Measurements from ENCODE around the gene SLAMF9. TPM values are rescaled to one million over a fixed set of nuclear protein-coding genes. Genes with fewer than 3 reads are reported as not detected.

SLAMF9 gene
- total RNA-seq, 1 experiment from 2014 or later = not detected

DNA sequence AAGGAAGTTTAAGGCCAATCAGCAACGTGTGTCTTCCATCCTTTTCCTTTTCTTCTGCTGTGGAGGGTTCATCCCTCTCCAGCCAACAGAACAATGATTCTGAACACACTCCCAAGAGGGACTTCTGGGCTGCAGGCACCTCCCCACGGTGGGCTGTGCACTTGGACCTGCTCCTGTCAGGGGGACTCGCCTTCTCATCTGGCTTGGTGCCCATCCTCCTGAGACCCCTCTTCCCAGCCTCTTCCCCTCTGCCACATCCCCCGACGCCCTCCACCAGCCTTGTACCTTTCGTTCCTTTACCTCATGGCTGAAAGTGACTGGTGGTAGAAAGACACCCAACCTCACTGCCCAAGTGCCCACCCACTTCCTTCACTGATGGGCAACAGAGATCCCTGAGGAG, 26.0 kb upstream of the SLAMF9 start:
- Mint-ChIP-seq H3K9me3 (no peaks in the 10 kb centered on the region), H3K4me1 (no peaks in the 10 kb centered on the region; the same call in 1 of the 2 replicates), H3K4me3 (no peak overlapping the region), H3K27ac (no peak overlapping the region), H3K36me3 (no peaks in the 10 kb centered on the region), H3K27me3 (ENCODE audit: low read depth) (peaks cover 9% of the 10 kb centered on the region; the same call in 1 of the 2 replicates)
- no peak for TF ChIP-seq SOX15 (CRISPR knock-in tag; IDR thresholded peaks at IDR 0.05)
- TF ChIP-seq NR1H2 (CRISPR knock-in tag; IDR thresholded peaks at IDR 0.05) = no peak
- TF ChIP-seq, protein P1, sequence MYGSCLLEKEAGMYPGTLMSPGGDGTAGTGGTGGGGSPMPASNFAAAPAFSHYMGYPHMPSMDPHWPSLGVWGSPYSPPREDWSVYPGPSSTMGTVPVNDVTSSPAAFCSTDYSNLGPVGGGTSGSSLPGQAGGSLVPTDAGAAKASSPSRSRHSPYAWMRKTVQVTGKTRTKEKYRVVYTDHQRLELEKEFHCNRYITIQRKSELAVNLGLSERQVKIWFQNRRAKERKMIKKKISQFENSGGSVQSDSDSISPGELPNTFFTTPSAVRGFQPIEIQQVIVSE (CRISPR knock-in tag; IDR thresholded peaks at IDR 0.05; ENCODE audit: borderline replicate concordance) = no peak
- no peak for TF ChIP-seq GTF2I (CRISPR knock-in tag; conservative IDR thresholded peaks at IDR 0.05)
- TF ChIP-seq, protein P2, sequence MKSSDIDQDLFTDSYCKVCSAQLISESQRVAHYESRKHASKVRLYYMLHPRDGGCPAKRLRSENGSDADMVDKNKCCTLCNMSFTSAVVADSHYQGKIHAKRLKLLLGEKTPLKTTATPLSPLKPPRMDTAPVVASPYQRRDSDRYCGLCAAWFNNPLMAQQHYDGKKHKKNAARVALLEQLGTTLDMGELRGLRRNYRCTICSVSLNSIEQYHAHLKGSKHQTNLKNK (CRISPR knock-in tag; IDR thresholded peaks at IDR 0.05) = no peak
- TF ChIP-seq, protein P3, sequence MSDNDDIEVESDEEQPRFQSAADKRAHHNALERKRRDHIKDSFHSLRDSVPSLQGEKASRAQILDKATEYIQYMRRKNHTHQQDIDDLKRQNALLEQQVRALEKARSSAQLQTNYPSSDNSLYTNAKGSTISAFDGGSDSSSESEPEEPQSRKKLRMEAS (CRISPR knock-in tag; IDR thresholded peaks at IDR 0.05) = no peak
- TF ChIP-seq NR3C1 (CRISPR knock-in tag; conservative IDR thresholded peaks at IDR 0.05; ENCODE audit: low read depth) = no peak
- TF ChIP-seq TEAD1 (CRISPR knock-in tag; IDR thresholded peaks at IDR 0.05) = no peak
- no peak for TF ChIP-seq RELA (CRISPR knock-in tag; IDR thresholded peaks at IDR 0.05; ENCODE audit: borderline replicate concordance)
- TF ChIP-seq FOXJ3 (CRISPR knock-in tag; IDR thresholded peaks at IDR 0.05; ENCODE audit: borderline replicate concordance) = no peak
- TF ChIP-seq, protein P4, sequence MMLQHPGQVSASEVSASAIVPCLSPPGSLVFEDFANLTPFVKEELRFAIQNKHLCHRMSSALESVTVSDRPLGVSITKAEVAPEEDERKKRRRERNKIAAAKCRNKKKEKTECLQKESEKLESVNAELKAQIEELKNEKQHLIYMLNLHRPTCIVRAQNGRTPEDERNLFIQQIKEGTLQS (CRISPR knock-in tag; conservative IDR thresholded peaks at IDR 0.05) = no peak
- TF ChIP-seq JUN (CRISPR knock-in tag; IDR thresholded peaks at IDR 0.05) = no peak
- TF ChIP-seq ZNF396 (CRISPR knock-in tag; IDR thresholded peaks at IDR 0.05; ENCODE audit: borderline replicate concordance) = no peak
- TF ChIP-seq ZBTB43 (CRISPR knock-in tag; IDR thresholded peaks at IDR 0.05) = no peak
- CTCF ChIA-PET = no interaction called here
- POLR2A ChIA-PET = no interaction called here
- no peak for DNase-seq (ENCODE audit: low spot score)
- ATAC-seq = no peak

DNA sequence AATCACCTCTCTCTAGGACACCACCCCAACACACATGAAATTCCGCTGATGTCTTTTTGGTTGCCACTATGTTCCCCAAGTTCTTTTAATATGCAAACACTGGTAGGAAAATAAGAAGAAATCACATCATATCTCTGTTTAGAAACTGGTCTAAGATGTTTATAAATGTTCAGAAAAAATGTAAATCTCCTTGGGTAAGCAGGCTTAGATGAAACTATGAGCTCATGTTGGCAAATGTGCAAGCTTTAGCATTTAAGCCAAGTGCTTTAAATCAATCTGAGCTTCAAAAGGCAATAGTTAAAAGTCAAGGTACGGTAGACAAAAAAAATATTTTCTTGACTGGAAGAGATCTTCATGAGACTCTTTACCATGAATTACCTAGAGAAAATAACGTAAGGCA, 25.2 kb upstream of the SLAMF9 start:
- TF ChIP-seq RORB (CRISPR knock-in tag; IDR thresholded peaks at IDR 0.05) = no peak
- Mint-ChIP-seq H3K4me1 (no peaks in the 10 kb centered on the region; the same call in 1 of the 2 replicates), H3K9me3 (no peaks in the 10 kb centered on the region), H3K36me3 (no peaks in the 10 kb centered on the region), H3K27me3 (ENCODE audit: low read depth) (peaks cover 9% of the 10 kb centered on the region; the same call in 1 of the 2 replicates), H3K27ac (no peak overlapping the region), H3K4me3 (no peak overlapping the region)
- no peak for DNase-seq (ENCODE audit: low spot score)
- no peak for ATAC-seq
- CTCF ChIA-PET = interaction anchor here (0.6 to 1.5 kb wide), 2 partner anchors 26 to 29 kb away, joined by 3 to 5 read pairs; no protein-coding TSS in a partner anchor
- POLR2A ChIA-PET = no interaction called here

DNA sequence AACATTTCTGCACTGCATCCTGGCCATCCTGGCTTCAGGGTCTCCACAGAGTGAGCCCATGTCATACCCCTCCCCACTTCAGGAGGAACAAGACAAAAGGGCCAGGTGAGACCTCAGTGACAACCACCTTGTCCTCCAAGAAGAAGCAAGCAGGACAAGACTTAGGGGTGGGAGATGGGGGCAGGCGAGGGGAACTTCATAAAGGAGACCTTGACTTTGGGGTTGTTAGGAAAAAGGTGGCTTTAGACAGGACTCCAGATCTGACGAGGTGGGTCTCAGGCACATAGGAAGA, 24.0 kb upstream of the SLAMF9 start:
- Mint-ChIP-seq H3K9me3 (no peaks in the 10 kb centered on the region), H3K4me1 (no peaks in the 10 kb centered on the region), H3K27me3 (ENCODE audit: low read depth) (peaks cover 9% of the 10 kb centered on the region; the same call in 1 of the 2 replicates), H3K27ac (no peak overlapping the region), H3K4me3 (no peak overlapping the region), H3K36me3 (no peaks in the 10 kb centered on the region)
- DNase-seq (ENCODE audit: low spot score) = no peak
- ChIA-PET POLR2A (no interaction called here), CTCF (no interaction called here)
- no peak for ATAC-seq
- no peak for TF ChIP-seq FOXP1 (CRISPR knock-in tag; IDR thresholded peaks at IDR 0.05; ENCODE audit: borderline replicate concordance)
- TF ChIP-seq, protein P1 (CRISPR knock-in tag; IDR thresholded peaks at IDR 0.05; ENCODE audit: borderline replicate concordance) = no peak
- TF ChIP-seq GRHL2 (CRISPR knock-in tag; IDR thresholded peaks at IDR 0.05; ENCODE audit: insufficient replicate concordance, severe bottlenecking) = no peak
- no peak for TF ChIP-seq HMGA2 (CRISPR knock-in tag; IDR thresholded peaks at IDR 0.05)
- no peak for TF ChIP-seq ZNF121 (CRISPR knock-in tag; IDR thresholded peaks at IDR 0.05)
- TF ChIP-seq ARID4B (CRISPR knock-in tag; IDR thresholded peaks at IDR 0.05; ENCODE audit: borderline replicate concordance) = no peak
- TF ChIP-seq CBFB (CRISPR knock-in tag; IDR thresholded peaks at IDR 0.05; ENCODE audit: low read depth) = no peak
- no peak for TF ChIP-seq KAT7 (CRISPR knock-in tag; IDR thresholded peaks at IDR 0.05; ENCODE audit: borderline replicate concordance)
- TF ChIP-seq, protein P5, sequence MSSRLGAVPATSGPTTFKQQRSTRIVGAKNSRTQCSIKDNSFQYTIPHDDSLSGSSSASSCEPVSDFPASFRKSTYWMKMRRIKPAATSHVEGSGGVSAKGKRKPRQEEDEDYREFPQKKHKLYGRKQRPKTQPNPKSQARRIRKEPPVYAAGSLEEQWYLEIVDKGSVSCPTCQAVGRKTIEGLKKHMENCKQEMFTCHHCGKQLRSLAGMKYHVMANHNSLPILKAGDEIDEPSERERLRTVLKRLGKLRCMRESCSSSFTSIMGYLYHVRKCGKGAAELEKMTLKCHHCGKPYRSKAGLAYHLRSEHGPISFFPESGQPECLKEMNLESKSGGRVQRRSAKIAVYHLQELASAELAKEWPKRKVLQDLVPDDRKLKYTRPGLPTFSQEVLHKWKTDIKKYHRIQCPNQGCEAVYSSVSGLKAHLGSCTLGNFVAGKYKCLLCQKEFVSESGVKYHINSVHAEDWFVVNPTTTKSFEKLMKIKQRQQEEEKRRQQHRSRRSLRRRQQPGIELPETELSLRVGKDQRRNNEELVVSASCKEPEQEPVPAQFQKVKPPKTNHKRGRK (CRISPR knock-in tag; IDR thresholded peaks at IDR 0.05; ENCODE audit: borderline replicate concordance) = no peak
- TF ChIP-seq CREB1 (CRISPR knock-in tag; IDR thresholded peaks at IDR 0.05) = no peak
